ENCODE measurements around the gene RPN1. TPM values are rescaled to one million over a fixed set of nuclear protein-coding genes. Genes with fewer than 3 reads are reported as not detected.
"Not testable (repeated sequence)": the region's sequence is repeated elsewhere in the genome, so short reads cannot be mapped to it uniquely, and the experiment has no call there.

Gene RPN1
- total RNA-seq, 1 donor from 2014 or later, result 149 TPM

DNA sequence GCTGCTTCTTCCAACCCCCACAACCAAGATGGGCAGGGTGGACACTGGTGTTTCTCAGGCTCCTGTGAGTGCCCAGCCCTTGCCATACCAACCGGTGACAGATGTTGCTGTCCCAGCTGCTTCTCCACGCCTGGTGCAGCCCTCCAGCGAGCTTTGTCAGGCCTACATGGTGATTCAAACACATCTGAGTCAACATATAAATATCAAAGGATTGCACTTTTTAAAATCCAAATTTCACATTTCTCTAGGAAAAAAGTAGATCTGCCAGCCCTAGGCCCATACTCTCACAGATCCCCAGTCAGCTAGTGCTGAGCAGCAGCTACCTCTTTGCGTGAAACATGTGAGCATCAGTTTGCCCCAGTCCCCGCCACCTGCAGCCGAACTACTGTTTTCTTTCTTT is 52.7 kb downstream of the RPN1 start:
- no peak for TF ChIP-seq POLR2A (IDR thresholded peaks at IDR 0.05)
- TF ChIP-seq, protein P1, sequence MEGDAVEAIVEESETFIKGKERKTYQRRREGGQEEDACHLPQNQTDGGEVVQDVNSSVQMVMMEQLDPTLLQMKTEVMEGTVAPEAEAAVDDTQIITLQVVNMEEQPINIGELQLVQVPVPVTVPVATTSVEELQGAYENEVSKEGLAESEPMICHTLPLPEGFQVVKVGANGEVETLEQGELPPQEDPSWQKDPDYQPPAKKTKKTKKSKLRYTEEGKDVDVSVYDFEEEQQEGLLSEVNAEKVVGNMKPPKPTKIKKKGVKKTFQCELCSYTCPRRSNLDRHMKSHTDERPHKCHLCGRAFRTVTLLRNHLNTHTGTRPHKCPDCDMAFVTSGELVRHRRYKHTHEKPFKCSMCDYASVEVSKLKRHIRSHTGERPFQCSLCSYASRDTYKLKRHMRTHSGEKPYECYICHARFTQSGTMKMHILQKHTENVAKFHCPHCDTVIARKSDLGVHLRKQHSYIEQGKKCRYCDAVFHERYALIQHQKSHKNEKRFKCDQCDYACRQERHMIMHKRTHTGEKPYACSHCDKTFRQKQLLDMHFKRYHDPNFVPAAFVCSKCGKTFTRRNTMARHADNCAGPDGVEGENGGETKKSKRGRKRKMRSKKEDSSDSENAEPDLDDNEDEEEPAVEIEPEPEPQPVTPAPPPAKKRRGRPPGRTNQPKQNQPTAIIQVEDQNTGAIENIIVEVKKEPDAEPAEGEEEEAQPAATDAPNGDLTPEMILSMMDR (IDR thresholded peaks at IDR 0.05), result no peak
- TF ChIP-seq POLR2AphosphoS5 (IDR thresholded peaks at IDR 0.05; ENCODE audit: insufficient read depth in 1 of 2, low read depth in 1 of 2), result no peak
- Histone ChIP-seq H3K4me1 (no peaks in the 10 kb centered on the region), H3K36me3 (no peaks in the 10 kb centered on the region), H3K27me3 (no peaks in the 10 kb centered on the region), H3K4me3 (no peak overlapping the region), H3K27ac (no peak overlapping the region), H3K9me3 (no peaks in the 10 kb centered on the region)
- intact Hi-C loops (cut with DNase I), result no loop called here
- no peak for DNase-seq (ENCODE audit: extremely low spot score in 2 of 2)

DNA sequence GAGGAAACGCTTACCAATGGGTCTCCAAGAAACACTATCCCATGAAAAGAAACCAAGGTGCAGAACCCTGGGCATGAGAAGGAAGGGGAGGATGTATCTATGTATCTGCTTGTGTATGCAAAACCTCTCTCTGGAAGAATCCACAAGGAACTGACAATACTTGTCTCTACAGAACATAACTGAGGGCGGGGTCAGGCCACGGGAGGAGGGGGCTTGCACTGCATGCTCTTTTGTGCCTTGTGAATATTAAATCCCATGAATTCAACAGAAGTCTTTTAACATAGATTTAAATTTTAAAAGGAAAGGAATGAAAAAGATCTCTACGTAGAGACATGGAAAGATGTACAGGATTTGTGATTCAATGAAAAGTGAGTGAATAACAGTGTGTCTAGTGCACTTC is 57.8 kb downstream of the RPN1 start:
- H3K36me3 ChIP-seq, result no peaks in the 10 kb centered on the region
- no peaks in the 10 kb centered on the region for H3K4me1 ChIP-seq
- no peak overlapping the region for H3K27ac ChIP-seq
- intact Hi-C loops (cut with DNase I), result no loop called here
- no peak for DNase-seq (ENCODE audit: extremely low spot score in 2 of 2)
- H3K9me3 ChIP-seq, result no peaks in the 10 kb centered on the region
- H3K4me3 ChIP-seq, result no peak overlapping the region
- no peaks in the 10 kb centered on the region for H3K27me3 ChIP-seq
- TF ChIP-seq POLR2AphosphoS5 (IDR thresholded peaks at IDR 0.05; ENCODE audit: insufficient read depth in 1 of 2, low read depth in 1 of 2) (no peak), POLR2A (IDR thresholded peaks at IDR 0.05) (no peak)
- TF ChIP-seq, protein P1 (IDR thresholded peaks at IDR 0.05), result no peak

DNA sequence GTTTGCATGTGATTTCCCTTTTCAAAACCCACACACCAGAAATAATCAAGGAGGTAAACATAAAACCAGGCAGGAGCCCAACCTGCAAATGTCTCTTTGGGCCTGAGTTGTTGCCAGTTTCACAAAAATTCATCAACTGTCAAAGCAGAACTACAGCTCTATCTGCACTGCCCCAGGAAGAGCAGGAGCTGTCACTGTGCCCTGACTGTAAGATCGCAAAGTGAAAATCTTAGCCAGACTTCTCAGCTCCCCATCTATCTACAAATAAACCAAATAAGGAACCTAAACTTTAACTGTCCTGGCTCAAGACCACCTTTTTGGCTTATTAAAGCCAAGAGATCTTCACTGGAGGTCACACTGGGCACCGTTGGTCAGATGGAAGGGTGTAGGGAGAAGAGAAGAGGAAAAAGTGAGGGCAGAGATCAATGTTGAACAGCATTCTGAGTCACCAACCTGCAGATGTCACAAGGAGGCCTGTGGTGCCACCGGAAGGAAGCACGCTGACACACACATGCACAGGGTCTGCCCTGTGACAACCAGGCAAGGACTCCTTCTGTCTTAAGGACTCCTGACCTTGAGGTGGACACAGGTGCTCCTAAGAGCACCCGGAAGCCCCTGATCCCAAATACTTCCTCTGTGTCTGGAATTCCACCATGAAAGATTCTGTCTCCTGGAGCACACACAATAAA is 58.7 kb downstream of the RPN1 start:
- Histone ChIP-seq H3K9me3 (no peaks in the 10 kb centered on the region), H3K4me3 (no peak overlapping the region), H3K4me1 (no peaks in the 10 kb centered on the region), H3K36me3 (no peaks in the 10 kb centered on the region), H3K27me3 (no peaks in the 10 kb centered on the region), H3K27ac (no peak overlapping the region)
- TF ChIP-seq, protein P1 (IDR thresholded peaks at IDR 0.05), result no peak
- TF ChIP-seq POLR2A (IDR thresholded peaks at IDR 0.05) (no peak), POLR2AphosphoS5 (IDR thresholded peaks at IDR 0.05; ENCODE audit: insufficient read depth in 1 of 2, low read depth in 1 of 2) (no peak)
- intact Hi-C loops (cut with DNase I), result no loop called here
- no peak for DNase-seq (ENCODE audit: extremely low spot score in 2 of 2)

DNA sequence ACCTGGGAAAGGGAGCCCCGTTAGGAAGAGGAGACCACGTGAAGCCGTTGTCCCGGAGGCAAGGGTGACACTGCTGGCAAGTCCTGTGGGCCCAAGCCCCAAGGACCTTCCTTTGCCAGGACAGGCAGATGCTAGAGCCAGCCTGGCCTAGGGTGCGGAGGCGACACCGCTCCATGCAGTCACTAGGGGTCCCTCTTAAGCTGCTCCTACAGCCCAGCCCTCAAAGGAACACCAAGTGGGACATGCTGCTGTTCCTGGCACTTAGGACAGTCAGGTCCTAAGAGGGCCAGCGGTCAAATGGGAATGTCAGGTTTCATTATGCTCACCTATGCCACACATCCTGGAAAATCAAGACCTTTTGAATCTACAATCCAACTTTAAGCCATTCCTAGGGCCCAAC is 59.7 kb downstream of the RPN1 start:
- Histone ChIP-seq H3K9me3 (no peaks in the 10 kb centered on the region), H3K27me3 (no peaks in the 10 kb centered on the region), H3K4me3 (no peak overlapping the region), H3K4me1 (no peaks in the 10 kb centered on the region), H3K36me3 (no peaks in the 10 kb centered on the region), H3K27ac (no peak overlapping the region)
- TF ChIP-seq, protein P1 (IDR thresholded peaks at IDR 0.05), result no peak
- TF ChIP-seq POLR2AphosphoS5 (IDR thresholded peaks at IDR 0.05; ENCODE audit: insufficient read depth in 1 of 2, low read depth in 1 of 2) (no peak), POLR2A (IDR thresholded peaks at IDR 0.05) (no peak)
- intact Hi-C loops (cut with DNase I), result no loop called here
- DNase-seq (ENCODE audit: extremely low spot score in 2 of 2), result no peak

DNA sequence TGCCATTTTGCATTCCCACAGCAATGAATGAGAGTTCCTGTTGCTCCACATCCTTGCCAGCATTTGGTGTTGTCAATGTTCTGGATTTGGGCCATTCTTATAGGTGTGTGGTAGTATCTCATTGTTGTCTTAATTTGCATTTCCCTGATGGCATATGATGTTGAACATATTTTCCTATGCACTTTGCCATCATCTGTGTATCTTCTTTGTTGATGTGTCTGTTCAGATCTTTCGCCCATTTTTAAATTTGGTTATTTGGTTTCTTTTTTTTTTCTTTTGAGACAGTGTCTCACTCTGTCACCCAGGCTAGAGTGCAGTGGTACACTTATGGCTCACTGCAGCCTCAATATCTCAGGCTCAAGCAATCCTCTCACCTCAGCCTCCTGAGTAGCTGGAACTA is 60.6 kb downstream of the RPN1 start:
- H3K27me3 ChIP-seq; H3K4me3 ChIP-seq; H3K27ac ChIP-seq; DNase-seq (ENCODE audit: extremely low spot score in 2 of 2); H3K9me3 ChIP-seq; H3K4me1 ChIP-seq; H3K36me3 ChIP-seq; intact Hi-C loops (cut with DNase I): not testable (repeated sequence)

Measured in vagina (tissue), 2 donors.